ENCODE measurements around the gene RMRP.

- TF ChIP-seq, protein P1, sequence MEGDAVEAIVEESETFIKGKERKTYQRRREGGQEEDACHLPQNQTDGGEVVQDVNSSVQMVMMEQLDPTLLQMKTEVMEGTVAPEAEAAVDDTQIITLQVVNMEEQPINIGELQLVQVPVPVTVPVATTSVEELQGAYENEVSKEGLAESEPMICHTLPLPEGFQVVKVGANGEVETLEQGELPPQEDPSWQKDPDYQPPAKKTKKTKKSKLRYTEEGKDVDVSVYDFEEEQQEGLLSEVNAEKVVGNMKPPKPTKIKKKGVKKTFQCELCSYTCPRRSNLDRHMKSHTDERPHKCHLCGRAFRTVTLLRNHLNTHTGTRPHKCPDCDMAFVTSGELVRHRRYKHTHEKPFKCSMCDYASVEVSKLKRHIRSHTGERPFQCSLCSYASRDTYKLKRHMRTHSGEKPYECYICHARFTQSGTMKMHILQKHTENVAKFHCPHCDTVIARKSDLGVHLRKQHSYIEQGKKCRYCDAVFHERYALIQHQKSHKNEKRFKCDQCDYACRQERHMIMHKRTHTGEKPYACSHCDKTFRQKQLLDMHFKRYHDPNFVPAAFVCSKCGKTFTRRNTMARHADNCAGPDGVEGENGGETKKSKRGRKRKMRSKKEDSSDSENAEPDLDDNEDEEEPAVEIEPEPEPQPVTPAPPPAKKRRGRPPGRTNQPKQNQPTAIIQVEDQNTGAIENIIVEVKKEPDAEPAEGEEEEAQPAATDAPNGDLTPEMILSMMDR (IDR thresholded peaks at IDR 0.05): no peak
- TF ChIP-seq POLR2A (IDR thresholded peaks at IDR 0.05): no peak
Measured at GRCh38 chr9:35665471-35665818, 7.6 kb upstream of the RMRP start.
